ENCODE data around the gene ZNF521. TPM values are rescaled to one million over a fixed set of nuclear protein-coding genes. Genes with fewer than 3 reads are reported as not detected.

The ZNF521 gene
- total and polyA plus RNA-seq, 9 donors, result 24.3 to 51.3 (median 44.1) TPM

GRCh38 chr18:25133879-25134278, 218.1 kb downstream of the ZNF521 start:
- Histone ChIP-seq H3K27me3 (no peaks in the 10 kb centered on the region), H3K36me3 (no peaks in the 10 kb centered on the region), H3K27ac (no peak overlapping the region), H3K4me1 (ENCODE audit: insufficient read depth) (peaks cover 8% of the 10 kb centered on the region), H3K4me3 (no peak overlapping the region), H3K9me3 (no peaks in the 10 kb centered on the region)
- intact Hi-C loops (cut with DNase I), result no loop called here
- no peak for DNase-seq
- TF ChIP-seq CTCF (IDR thresholded peaks at IDR 0.05) (no peak), EP300 (IDR thresholded peaks at IDR 0.05) (no peak), POLR2A (IDR thresholded peaks at IDR 0.05) (no peak)
- WGBS, 3 donors, result 88 to 93% (median 91%) methylated on average over 2 of the region's 2 CpGs

GRCh38 chr18:25132786-25133496, 219.0 kb downstream of the ZNF521 start:
- Histone ChIP-seq H3K27ac (no peak overlapping the region), H3K4me3 (no peak overlapping the region), H3K27me3 (no peaks in the 10 kb centered on the region), H3K4me1 (ENCODE audit: insufficient read depth) (peaks cover 8% of the 10 kb centered on the region), H3K9me3 (no peaks in the 10 kb centered on the region), H3K36me3 (no peaks in the 10 kb centered on the region)
- intact Hi-C loops (cut with DNase I), result no loop called here
- 94 to 97% (median 96%) methylated on average over 10 of the region's 10 CpGs for WGBS, 3 donors
- DNase-seq, result no peak
- TF ChIP-seq POLR2A (IDR thresholded peaks at IDR 0.05) (no peak), EP300 (IDR thresholded peaks at IDR 0.05) (no peak), CTCF (IDR thresholded peaks at IDR 0.05) (no peak)

- H3K4me3 ChIP-seq, result no peak overlapping the region
- TF ChIP-seq CTCF (IDR thresholded peaks at IDR 0.05), result no peak
- no peak for TF ChIP-seq POLR2A (IDR thresholded peaks at IDR 0.05)
- TF ChIP-seq EP300 (IDR thresholded peaks at IDR 0.05), result no peak
- H3K36me3 ChIP-seq, result no peaks in the 10 kb centered on the region
- no peak overlapping the region for H3K27ac ChIP-seq
- no peaks in the 10 kb centered on the region for H3K27me3 ChIP-seq
- no peaks in the 10 kb centered on the region for H3K9me3 ChIP-seq
- intact Hi-C loops (cut with DNase I), result no loop called here
- H3K4me1 ChIP-seq (ENCODE audit: insufficient read depth), result no peaks in the 10 kb centered on the region
- WGBS, 3 donors, result 93 to 100% (median 97%) methylated on average over 1 of the region's 1 CpG
- no peak for DNase-seq
These were observed 225.2 kb downstream of the ZNF521 start for GRCh38 chr18:25126751-25127150.

- Histone ChIP-seq H3K27ac (no peak overlapping the region), H3K4me3 (no peak overlapping the region), H3K27me3 (no peaks in the 10 kb centered on the region), H3K36me3 (no peaks in the 10 kb centered on the region), H3K4me1 (ENCODE audit: insufficient read depth) (no peaks in the 10 kb centered on the region), H3K9me3 (no peaks in the 10 kb centered on the region)
- DNase-seq, result no peak
- 31 to 59% (median 40%) methylated on average over 1 of the region's 1 CpG for WGBS, 3 donors
- intact Hi-C loops (cut with DNase I), result no loop called here
- TF ChIP-seq EP300 (IDR thresholded peaks at IDR 0.05), result no peak
- TF ChIP-seq POLR2A (IDR thresholded peaks at IDR 0.05), result no peak
- no peak for TF ChIP-seq CTCF (IDR thresholded peaks at IDR 0.05)
These were observed 226.3 kb downstream of the ZNF521 start for GRCh38 chr18:25125680-25126079.
